ENCODE data around the gene EFNA2.
"Not testable (repeated sequence)": the region's sequence is repeated elsewhere in the genome, so short reads cannot be mapped to it uniquely, and the experiment has no call there.

EFNA2 gene

GRCh38 chr19:1245494-1246264 is 40.0 kb upstream of the EFNA2 start:
- H3K4me3 ChIP-seq (ENCODE audit: low read length) = no peak overlapping the region
- no peak for DNase-seq (ENCODE audit: low read depth)
- no peak for TF ChIP-seq CTCF (IDR thresholded peaks at IDR 0.05; ENCODE audit: insufficient read depth, low read depth, low read length, missing control alignments)

GRCh38 chr19:1246265-1247087 is 39.2 kb upstream of the EFNA2 start:
- DNase-seq (ENCODE audit: low read depth); H3K4me3 ChIP-seq (ENCODE audit: low read length): not testable (repeated sequence)

GRCh38 chr19:1247748-1248138 is 37.9 kb upstream of the EFNA2 start:
- TF ChIP-seq CTCF (IDR thresholded peaks at IDR 0.05; ENCODE audit: insufficient read depth, low read depth, low read length, missing control alignments) = no peak
- no peak for DNase-seq (ENCODE audit: low read depth)
- H3K4me3 ChIP-seq (ENCODE audit: low read length) = no peak overlapping the region

- H3K4me3 ChIP-seq (ENCODE audit: low read length) = peak within 1 kb of the TSS; percentile 65
- peak; percentile 88 for DNase-seq (ENCODE audit: low read depth)
- TF ChIP-seq CTCF (IDR thresholded peaks at IDR 0.05; ENCODE audit: insufficient read depth, low read depth, low read length, missing control alignments) = no peak
These were observed 37.4 kb upstream of the EFNA2 start, which contains the start of gene MIDN for GRCh38 chr19:1248139-1248785. Gene MIDN (plus strand): TSS chr19:1248583. CDS start chr19:1250297, 1,714 bp downstream.

- peak overlapping the region; percentile 65 for H3K4me3 ChIP-seq (ENCODE audit: low read length)
- peak; percentile 74 for DNase-seq (ENCODE audit: low read depth)
- peak; percentile 31 for TF ChIP-seq CTCF (IDR thresholded peaks at IDR 0.05; ENCODE audit: insufficient read depth, low read depth, low read length, missing control alignments)
These were observed 36.8 kb upstream of the EFNA2 start for GRCh38 chr19:1248786-1249297.

GRCh38 chr19:1249298-1249989 is 36.2 kb upstream of the EFNA2 start:
- peak overlapping the region; percentile 75 for H3K4me3 ChIP-seq (ENCODE audit: low read length)
- TF ChIP-seq CTCF (IDR thresholded peaks at IDR 0.05; ENCODE audit: insufficient read depth, low read depth, low read length, missing control alignments) = no peak
- peak; percentile 96 for DNase-seq (ENCODE audit: low read depth)
